Measurements from ENCODE around the gene ARGLU1.

The ARGLU1 gene

GRCh38 chr13:106541826-106542225 lies 26.1 kb downstream of the ARGLU1 start:
- no peak for DNase-seq (ENCODE audit: low read depth)

GRCh38 chr13:106540613-106541012 lies 27.3 kb downstream of the ARGLU1 start:
- DNase-seq (ENCODE audit: low read depth) = no peak

- DNase-seq (ENCODE audit: low read depth) = no peak
These were observed 30.4 kb downstream of the ARGLU1 start for GRCh38 chr13:106537521-106537920.

GRCh38 chr13:106536244-106537034 lies 31.5 kb downstream of the ARGLU1 start:
- peak; percentile 81 for DNase-seq (ENCODE audit: low read depth)

- peak; percentile 82 for DNase-seq (ENCODE audit: low read depth)
These were observed 32.2 kb downstream of the ARGLU1 start, which contains the start of gene EFNB2 for GRCh38 chr13:106535552-106536243. Gene EFNB2, minus strand, starts transcription at chr13:106535662. Its CDS starts 698 bp downstream, at chr13:106534964.

GRCh38 chr13:106534639-106535551 lies 33.0 kb downstream of the ARGLU1 start:
- DNase-seq (ENCODE audit: low read depth) = peak; percentile 3

GRCh38 chr13:106533943-106534638 lies 33.8 kb downstream of the ARGLU1 start:
- peak; percentile 1 for DNase-seq (ENCODE audit: low read depth)

GRCh38 chr13:106533101-106533942 lies 34.6 kb downstream of the ARGLU1 start:
- DNase-seq (ENCODE audit: low read depth) = peak; percentile 1

- no peak for DNase-seq (ENCODE audit: low read depth)
These were observed 35.6 kb downstream of the ARGLU1 start for GRCh38 chr13:106532111-106532929.

GRCh38 chr13:106530980-106531481 lies 36.9 kb downstream of the ARGLU1 start:
- DNase-seq (ENCODE audit: low read depth) = no peak

GRCh38 chr13:106530171-106530851 lies 37.6 kb downstream of the ARGLU1 start:
- no peak for DNase-seq (ENCODE audit: low read depth)

- DNase-seq (ENCODE audit: low read depth) = no peak
These were observed 38.3 kb downstream of the ARGLU1 start for GRCh38 chr13:106529415-106530170.

GRCh38 chr13:106528718-106529414 lies 39.1 kb downstream of the ARGLU1 start:
- DNase-seq (ENCODE audit: low read depth) = no peak

- DNase-seq (ENCODE audit: low read depth) = no peak
These were observed 40.1 kb downstream of the ARGLU1 start for GRCh38 chr13:106527826-106528225.

- DNase-seq (ENCODE audit: low read depth) = no peak
These were observed 40.5 kb downstream of the ARGLU1 start for GRCh38 chr13:106527445-106527801.

- DNase-seq (ENCODE audit: low read depth) = no peak
These were observed 41.0 kb downstream of the ARGLU1 start for GRCh38 chr13:106526738-106527444.

- DNase-seq (ENCODE audit: low read depth) = no peak
These were observed 42.1 kb downstream of the ARGLU1 start for GRCh38 chr13:106525865-106526264.

All from activated T-helper 9 cell treated with anti-CD3 and anti-CD28 coated beads, Interleukin-2, amount 50 U/mL, for 16 hours (primary cell).